GM12878 (cell line): ENCODE measurements around the gene CASP3. TPM values are rescaled to one million over a fixed set of nuclear protein-coding genes. Genes with fewer than 3 reads are reported as not detected.

Experiments
- ATAC-seq: fragments of 200-7000 bp; cut with Tn5 transposase; 3 replicates; pipeline ENCODE4 v1.9.1; 2020; ENCODE audit warnings: mild to moderate bottlenecking, moderate library complexity
- BruUV-seq: library from RNA; stranded (reverse); fragments of 400-500 nt; replicated peaks from 2 replicates; lab custom pipeline; 2021; lab: Mats Ljungman, UMichigan
- CTCF ChIA-PET: fragments of 300-600 bp; sonication (Branson Sonifier 250); formaldehyde crosslinking; extraction: SDS; loops from one replicate; lab custom pipeline; 2021; ENCODE audit warnings: inconsistent platforms; lab: Yijun Ruan, JAX
- POLR2A ChIA-PET: fragments of 350-600 bp; formaldehyde crosslinking; extraction: SDS; loops from one replicate; lab custom pipeline; 2021; ENCODE audit warnings: inconsistent platforms; lab: Charles Lee
- RAD21 ChIA-PET: fragments of 300-600 bp; sonication (Branson Sonifier 250); formaldehyde crosslinking; loops from one replicate; lab custom pipeline; 2023; ENCODE audit warnings: antibody characterized with exemption; ENCODE audit not compliant: unreplicated experiment; lab: Charles Lee
- SMC1A ChIA-PET: fragments of 300-600 bp; sonication (Branson Sonifier 250); formaldehyde crosslinking; loops from one replicate; lab custom pipeline; 2023; ENCODE audit not compliant: unreplicated experiment, uncharacterized antibody; lab: Charles Lee
- DNase-seq: peaks from one replicate; pipeline ENCODE4 v3.0.0-alpha.2; 2011; ENCODE audit warnings: low read depth, low spot score
- FAIRE-seq: peaks from 3 replicates; lab custom pipeline; 2011; peaks lifted over from hg19 to GRCh38; lab: Jason Lieb, UNC
- H2AFZ ChIP-seq: 2 replicates; pipeline ENCODE4 v1.6.0; 2011; ENCODE audit warnings: low read depth, low read length, control low read depth; ENCODE audit not compliant: control insufficient read depth
- H3K27ac ChIP-seq: 2 replicates; pipeline ENCODE4 v1.5.1; 2011; ENCODE audit warnings: control low read depth; ENCODE audit not compliant: control insufficient read depth, insufficient read depth
- H3K27me3 ChIP-seq, 2 experiments: replicated peaks in 1 of 2; 2 replicates each; pipeline versions ENCODE4 v1.6.0 to v1.6.1; 2011; ENCODE audit warnings: low read length in 1 of 2; ENCODE audit not compliant: control insufficient read depth in 2 of 2, insufficient read depth in 2 of 2
- H3K36me3 ChIP-seq, 2 experiments: 2 replicates each; pipeline ENCODE4 v1.5.1; 2011; ENCODE audit warnings: low read length in 1 of 2; ENCODE audit not compliant: control insufficient read depth in 2 of 2, insufficient read depth in 2 of 2
- H3K4me1 ChIP-seq: 2 replicates; pipeline ENCODE4 v1.6.1; 2011; ENCODE audit warnings: mild to moderate bottlenecking, low read length, moderate library complexity, mixed read lengths; ENCODE audit not compliant: control insufficient read depth, insufficient read depth
- H3K4me2 ChIP-seq: 2 replicates; pipeline ENCODE4 v1.6.0; 2011; ENCODE audit warnings: control low read depth; ENCODE audit not compliant: control insufficient read depth, insufficient read depth
- H3K4me3 ChIP-seq: fragments of 200-600 bp; sonication (generic); 2 replicates; pipeline ENCODE4 v1.5.1; 2016
- H3K79me2 ChIP-seq: 2 replicates; pipeline ENCODE4 v1.6.0; 2011; ENCODE audit warnings: low read length; ENCODE audit not compliant: control insufficient read depth, insufficient read depth
- H3K9ac ChIP-seq: 2 replicates; pipeline ENCODE4 v1.8.0; 2011; ENCODE audit warnings: low read length, control low read depth, mixed read lengths; ENCODE audit not compliant: control insufficient read depth, insufficient read depth
- H3K9me3 ChIP-seq: replicated peaks from 3 replicates; pipeline ENCODE4 v1.5.1; 2011; ENCODE audit warnings: mild to moderate bottlenecking, low read length; ENCODE audit not compliant: control insufficient read depth, insufficient read depth
- H4K20me1 ChIP-seq: 2 replicates; pipeline ENCODE4 v1.6.0; 2011; ENCODE audit not compliant: control insufficient read depth, insufficient read depth
- ASH2L ChIP-seq: fragments of 300-600, 200-600 bp; sonication (generic); IDR thresholded peaks from 2 replicates; pipeline ENCODE4 v1.6.1; 2017; ENCODE audit warnings: low read depth, mild to moderate bottlenecking, borderline replicate concordance
- CBFB ChIP-seq: IDR thresholded peaks from 2 replicates; pipeline ENCODE4 v1.6.1; 2016; ENCODE audit warnings: antibody characterized with exemption, low read depth
- MEF2A ChIP-seq: IDR thresholded peaks from 2 replicates; pipeline ENCODE4 v1.6.1; 2011; ENCODE audit warnings: low read depth, mild to moderate bottlenecking, low read length, moderate library complexity; ENCODE audit not compliant: insufficient read depth
- MTA3 ChIP-seq: IDR thresholded peaks from 2 replicates; pipeline ENCODE4 v1.6.1; 2012; ENCODE audit warnings: low read length, inconsistent platforms, borderline replicate concordance
- MYB ChIP-seq: fragments of 150-350 bp; IDR thresholded peaks from 2 replicates; pipeline ENCODE4 v1.6.1; 2014; ENCODE audit warnings: mild to moderate bottlenecking, low read depth, low read length, borderline replicate concordance
- NFIC ChIP-seq: IDR thresholded peaks from 2 replicates; pipeline ENCODE4 v1.6.1; 2012; ENCODE audit warnings: low read depth, mild to moderate bottlenecking, inconsistent platforms, low read length, moderate library complexity
- RCOR1 ChIP-seq: conservative IDR thresholded peaks from 2 replicates; pipeline ENCODE4 v1.6.1; 2012; ENCODE audit warnings: low read depth, low read length, improper control_type of control experiment
- SIN3A ChIP-seq: IDR thresholded peaks from 2 replicates; pipeline ENCODE4 v1.6.1; 2012; ENCODE audit warnings: low read depth, low read length, improper control_type of control experiment
- SIX5 ChIP-seq: IDR thresholded peaks from 2 replicates; pipeline ENCODE4 v1.6.1; 2011; ENCODE audit warnings: mild to moderate bottlenecking, low read depth, low read length, moderate library complexity; ENCODE audit not compliant: severe bottlenecking
- SP1 ChIP-seq: IDR thresholded peaks from one replicate; pipeline ENCODE4 v1.6.1; 2011; ENCODE audit warnings: low read depth, low read length
- SUPT20H ChIP-seq: IDR thresholded peaks from 2 replicates; pipeline ENCODE4 v1.6.1; 2011; ENCODE audit warnings: low read depth, mild to moderate bottlenecking, low read length, moderate library complexity, borderline replicate concordance; ENCODE audit not compliant: control insufficient read depth
- SUZ12 ChIP-seq: fragments of 200-600 bp; sonication (generic); IDR thresholded peaks from one replicate; pipeline ENCODE4 v1.6.1; 2018; ENCODE audit warnings: antibody characterized with exemption, mild to moderate bottlenecking; ENCODE audit not compliant: unreplicated experiment
- WRNIP1 ChIP-seq: IDR thresholded peaks from 2 replicates; pipeline ENCODE4 v1.6.1; 2011; ENCODE audit warnings: low read depth, low read length, improper control_type of control experiment, borderline replicate concordance
- ZBTB4 ChIP-seq: fragments of 450-650 bp; formaldehyde crosslinking; IDR thresholded peaks from 2 replicates; pipeline ENCODE4 v1.4.0; 2022; ENCODE audit warnings: mild to moderate bottlenecking, moderate library complexity
- ZNF207 ChIP-seq: fragments of 450-650 bp; IDR thresholded peaks from 2 replicates; pipeline ENCODE4 v1.6.1; 2014; ENCODE audit warnings: antibody characterized with exemption, mild to moderate bottlenecking, borderline replicate concordance
- WGBS: methylation state at CpG from one replicate; pipeline ENCODE4 v1.1.6; 2016; ENCODE audit warnings: low lambda C conversion rate; ENCODE audit not compliant: insufficient replicate concordance, insufficient coverage; ENCODE audit errors: missing lambda C conversion rate; 5-methylcytosine and 5-hydroxymethylcytosine counted together
- in situ Hi-C: fragments of 300-500 bp; cut with MboI; formaldehyde crosslinking; loops from 9 replicates; pipeline ENCODE4 v1.14.3; 2018; ENCODE audit warnings: mixed read lengths
- intact Hi-C: fragments of 100-400 bp; cut with micrococcal nuclease; formaldehyde crosslinking; loops from one replicate; pipeline ENCODE4 v1.14.2; 2022; ENCODE audit not compliant: unreplicated experiment
- polyA plus RNA-seq, 11 experiments: library from polyadenylated mRNA; depleted of rRNA in 4 of 11; unstranded in 6 of 11; stranded (reverse) in 5 of 11; fragments of >200 nt; fragmentation: Nextera tagmentation in 4 of 11; fragmentation: Illumina TruSeq in 1 of 11; extraction: Ambion mirVana in 4 of 11; extraction: Trizol in 1 of 11; gene quantifications; 1 replicate in 1 of 11; 2 replicates in 10 of 11; pipeline versions ENCODE4 v1.2.1 to v1.2.3, GENCODE V29; 2011 to 2016; ENCODE audit warnings: inconsistent platforms in 2 of 11, missing spikeins in 2 of 11, low read depth in 1 of 11
- total RNA-seq, 4 experiments: library from RNA; depleted of rRNA in 3 of 4; stranded (reverse); fragments of >200 nt in 3 of 4; fragmentation: Illumina TruSeq in 1 of 4; extraction: Trizol in 1 of 4; gene quantifications; 2 replicates each; pipeline versions ENCODE4 v1.2.1 to v1.2.3, GENCODE V29; 2013 to 2021
- TF ChIP-seq, protein P1 (sequence below): IDR thresholded peaks from 2 replicates; pipeline ENCODE4 v1.6.1; 2011; ENCODE audit warnings: borderline replicate concordance, low read depth, mild to moderate bottlenecking, moderate library complexity, mixed read lengths, low read length; ENCODE audit not compliant: insufficient read depth; ENCODE audit errors: extremely low read length
- TF ChIP-seq, protein P2 (sequence below): fragments of 450-650 bp; formaldehyde crosslinking; IDR thresholded peaks from 2 replicates; pipeline ENCODE4 v1.5.0; 2022; ENCODE audit warnings: mild to moderate bottlenecking, missing genetic modification characterization

The CASP3 gene
- total and polyA plus RNA-seq, 10 of the 15 experiments (the other 5 are each of a cell fraction or from before 2014, with no cell fraction given), result 50.0 to 194 (median 74.4) TPM

DNA sequence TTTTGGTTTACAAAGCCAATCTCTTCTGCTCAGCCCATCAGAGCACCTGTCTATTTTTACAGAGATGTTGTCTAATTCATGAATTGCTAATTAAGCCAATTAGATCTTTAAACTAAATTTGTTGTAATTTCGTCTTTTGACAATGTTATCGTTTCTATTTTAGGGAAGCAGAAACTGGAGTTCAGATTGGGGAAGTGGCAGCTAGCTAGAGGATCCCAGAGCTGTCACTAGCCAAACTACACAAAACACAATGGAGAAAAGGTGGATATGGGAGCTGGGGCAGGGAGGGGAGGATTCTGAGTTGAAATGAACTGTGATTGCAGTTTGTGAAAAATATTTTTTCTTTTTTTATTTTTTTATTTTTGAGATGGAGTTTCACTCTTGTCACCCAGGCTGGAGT lies 35.8 kb downstream of the CASP3 start:
- Histone ChIP-seq H3K27ac (no peak overlapping the region), H3K4me3 (no peak overlapping the region), H3K4me2 (no peak overlapping the region), H3K36me3 (no peaks in the 10 kb centered on the region), H3K4me1 (peaks cover 10% of the 10 kb centered on the region), H3K9me3 (peaks cover 8% of the 10 kb centered on the region; the same call in 2 of the 3 replicates), H3K79me2 (no peaks in the 10 kb centered on the region), H3K9ac (no peak overlapping the region), H3K27me3 (no peaks in the 10 kb centered on the region), H2AFZ (no peak overlapping the region), H4K20me1 (no peaks in the 10 kb centered on the region)
- SMC1A ChIA-PET, result interaction anchor here (1.2 kb wide), 1 partner anchor 33 kb away, joined by 4 read pairs; no protein-coding TSS in a partner anchor
- POLR2A ChIA-PET, result interaction anchor here (0.6 kb wide), 1 partner anchor 29 kb away, joined by 3 read pairs; no protein-coding TSS in a partner anchor
- BruUV-seq, result no TSS peak
- RAD21 ChIA-PET, result no interaction called here
- ATAC-seq (no peak), DNase-seq (no peak), FAIRE-seq (no peak)
- 81% methylated on average over 2 of the region's 2 CpGs for WGBS
- intact Hi-C loops (no loop called here), in situ Hi-C loops (no loop called here)
- CTCF ChIA-PET, result no interaction called here
- TF ChIP-seq WRNIP1 (no peak), SUZ12 (no peak), MEF2A (no peak), ASH2L (no peak), SUPT20H (no peak), ZNF207 (no peak), CBFB (no peak), SP1 (no peak), SIX5 (no peak), MTA3 (no peak), NFIC (no peak), ZBTB4 (CRISPR knock-in tag) (no peak), MYB (no peak), SIN3A (no peak), RCOR1 (no peak)
- TF ChIP-seq, protein P1, sequence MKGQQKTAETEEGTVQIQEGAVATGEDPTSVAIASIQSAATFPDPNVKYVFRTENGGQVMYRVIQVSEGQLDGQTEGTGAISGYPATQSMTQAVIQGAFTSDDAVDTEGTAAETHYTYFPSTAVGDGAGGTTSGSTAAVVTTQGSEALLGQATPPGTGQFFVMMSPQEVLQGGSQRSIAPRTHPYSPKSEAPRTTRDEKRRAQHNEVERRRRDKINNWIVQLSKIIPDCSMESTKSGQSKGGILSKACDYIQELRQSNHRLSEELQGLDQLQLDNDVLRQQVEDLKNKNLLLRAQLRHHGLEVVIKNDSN, result no peak
- TF ChIP-seq, protein P2, sequence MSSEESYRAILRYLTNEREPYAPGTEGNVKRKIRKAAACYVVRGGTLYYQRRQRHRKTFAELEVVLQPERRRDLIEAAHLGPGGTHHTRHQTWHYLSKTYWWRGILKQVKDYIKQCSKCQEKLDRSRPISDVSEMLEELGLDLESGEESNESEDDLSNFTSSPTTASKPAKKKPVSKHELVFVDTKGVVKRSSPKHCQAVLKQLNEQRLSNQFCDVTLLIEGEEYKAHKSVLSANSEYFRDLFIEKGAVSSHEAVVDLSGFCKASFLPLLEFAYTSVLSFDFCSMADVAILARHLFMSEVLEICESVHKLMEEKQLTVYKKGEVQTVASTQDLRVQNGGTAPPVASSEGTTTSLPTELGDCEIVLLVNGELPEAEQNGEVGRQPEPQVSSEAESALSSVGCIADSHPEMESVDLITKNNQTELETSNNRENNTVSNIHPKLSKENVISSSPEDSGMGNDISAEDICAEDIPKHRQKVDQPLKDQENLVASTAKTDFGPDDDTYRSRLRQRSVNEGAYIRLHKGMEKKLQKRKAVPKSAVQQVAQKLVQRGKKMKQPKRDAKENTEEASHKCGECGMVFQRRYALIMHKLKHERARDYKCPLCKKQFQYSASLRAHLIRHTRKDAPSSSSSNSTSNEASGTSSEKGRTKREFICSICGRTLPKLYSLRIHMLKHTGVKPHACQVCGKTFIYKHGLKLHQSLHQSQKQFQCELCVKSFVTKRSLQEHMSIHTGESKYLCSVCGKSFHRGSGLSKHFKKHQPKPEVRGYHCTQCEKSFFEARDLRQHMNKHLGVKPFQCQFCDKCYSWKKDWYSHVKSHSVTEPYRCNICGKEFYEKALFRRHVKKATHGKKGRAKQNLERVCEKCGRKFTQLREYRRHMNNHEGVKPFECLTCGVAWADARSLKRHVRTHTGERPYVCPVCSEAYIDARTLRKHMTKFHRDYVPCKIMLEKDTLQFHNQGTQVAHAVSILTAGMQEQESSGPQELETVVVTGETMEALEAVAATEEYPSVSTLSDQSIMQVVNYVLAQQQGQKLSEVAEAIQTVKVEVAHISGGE, result no peak
